Measurements from ENCODE around the gene UPB1.
A peak's percentile ranks its signal among the peaks of the same experiment; 100 is the strongest.
"Not testable (repeated sequence)": the region's sequence is repeated elsewhere in the genome, so short reads cannot be mapped to it uniquely, and the experiment has no call there.

Gene UPB1

GRCh38 chr22:24504956-24505736 is 10.0 kb downstream of the UPB1 start:
- no peak for DNase-seq

DNA sequence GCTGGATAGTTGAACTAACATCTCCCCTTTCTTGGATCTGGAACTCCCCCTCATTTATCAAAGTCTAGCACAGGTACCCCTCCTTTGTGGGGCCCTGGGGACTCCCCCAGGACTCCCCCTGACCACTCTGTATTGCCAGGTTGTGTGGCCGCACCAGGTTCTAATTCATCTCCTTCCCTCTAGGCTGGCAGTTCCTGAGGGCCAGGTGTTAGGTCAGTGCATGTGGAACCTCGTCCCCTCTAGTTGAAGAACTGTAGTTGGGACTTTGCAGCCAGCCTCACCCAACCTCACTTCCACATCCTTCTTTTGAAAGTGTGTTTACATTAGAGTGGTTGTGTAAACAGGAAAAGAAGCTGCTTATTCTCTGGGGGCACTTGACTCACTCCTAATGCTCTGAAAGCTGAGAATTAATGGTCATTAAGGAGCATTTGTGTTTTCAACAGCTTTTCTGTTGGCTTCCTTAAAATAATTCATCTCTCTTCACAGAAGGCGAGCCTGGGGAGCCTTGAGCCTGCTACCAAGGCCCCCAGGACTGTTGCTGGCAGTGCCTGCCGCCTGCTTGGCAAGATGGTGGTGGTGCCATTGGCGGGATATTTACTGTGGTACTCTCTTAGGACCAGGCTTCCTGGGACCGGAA is 11.8 kb downstream of the UPB1 start:
- no peak for DNase-seq

GRCh38 chr22:24507716-24508115 is 12.6 kb downstream of the UPB1 start:
- DNase-seq = no peak

- DNase-seq = peak in 1 of 2 experiments; percentile 12
Measured at GRCh38 chr22:24510637-24511625, 15.8 kb downstream of the UPB1 start.

DNA sequence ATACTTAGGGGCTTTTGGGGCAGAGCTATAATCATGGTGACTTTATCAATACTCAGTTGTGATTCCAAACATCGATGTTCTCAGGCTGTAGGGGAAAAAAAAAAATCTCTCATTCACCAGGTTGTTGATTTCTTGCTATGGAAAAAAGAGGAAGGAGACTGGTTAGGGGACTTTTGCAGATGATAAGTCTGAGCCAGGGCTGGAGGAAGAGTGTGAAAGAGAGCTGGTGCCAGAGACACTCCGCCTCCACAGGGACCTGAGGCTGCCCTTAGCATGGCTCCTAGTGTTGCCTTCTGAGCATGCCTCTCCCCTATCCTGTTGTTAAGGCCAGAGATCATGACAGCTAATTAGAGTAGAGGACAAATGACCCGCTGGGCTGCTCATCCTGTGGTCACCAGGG is 16.9 kb downstream of the UPB1 start:
- DNase-seq = no peak

DNA sequence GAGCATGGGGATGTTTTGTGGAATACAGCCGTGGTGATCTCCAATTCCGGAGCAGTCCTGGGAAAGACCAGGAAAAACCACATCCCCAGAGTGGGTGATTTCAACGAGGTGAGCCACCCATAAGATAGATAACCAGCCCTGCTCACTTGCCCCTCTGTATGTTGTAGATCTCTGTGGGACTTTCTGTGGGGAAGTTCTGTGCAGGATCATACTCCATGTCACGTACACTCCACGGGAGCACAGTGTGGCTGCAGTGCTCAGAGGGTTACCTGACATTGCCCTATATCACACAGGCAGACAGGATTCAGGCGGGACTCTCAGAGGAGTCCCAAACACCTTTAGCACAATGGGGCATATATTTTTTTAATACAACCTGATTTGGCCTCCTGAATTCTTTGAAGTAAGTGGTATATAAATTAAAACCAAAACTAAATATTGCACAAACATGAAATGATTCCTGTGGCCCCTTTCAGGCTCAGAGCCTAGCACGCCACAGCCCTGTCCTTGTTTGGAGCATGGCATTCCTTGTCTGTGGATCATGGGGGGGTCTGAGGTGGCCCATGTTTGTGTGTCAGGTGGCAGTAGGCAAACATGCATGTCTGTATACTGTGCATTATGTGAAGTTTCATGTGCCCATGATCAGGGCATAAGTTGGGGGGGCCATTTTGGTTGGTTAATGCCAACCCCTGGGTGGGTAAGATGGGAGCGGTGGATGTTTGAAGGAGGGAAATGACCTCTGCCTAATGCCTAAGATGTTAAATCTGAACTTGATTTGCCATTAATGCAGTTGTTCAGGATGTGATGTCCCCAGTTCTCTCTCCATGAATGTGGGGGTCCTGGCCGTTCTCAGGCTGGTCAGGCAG is 18.5 kb downstream of the UPB1 start:
- DNase-seq = no peak

- DNase-seq = no peak
Measured at GRCh38 chr22:24514241-24515026, 19.3 kb downstream of the UPB1 start.

- no peak for DNase-seq
Measured at GRCh38 chr22:24515027-24515338, 19.9 kb downstream of the UPB1 start.

DNA sequence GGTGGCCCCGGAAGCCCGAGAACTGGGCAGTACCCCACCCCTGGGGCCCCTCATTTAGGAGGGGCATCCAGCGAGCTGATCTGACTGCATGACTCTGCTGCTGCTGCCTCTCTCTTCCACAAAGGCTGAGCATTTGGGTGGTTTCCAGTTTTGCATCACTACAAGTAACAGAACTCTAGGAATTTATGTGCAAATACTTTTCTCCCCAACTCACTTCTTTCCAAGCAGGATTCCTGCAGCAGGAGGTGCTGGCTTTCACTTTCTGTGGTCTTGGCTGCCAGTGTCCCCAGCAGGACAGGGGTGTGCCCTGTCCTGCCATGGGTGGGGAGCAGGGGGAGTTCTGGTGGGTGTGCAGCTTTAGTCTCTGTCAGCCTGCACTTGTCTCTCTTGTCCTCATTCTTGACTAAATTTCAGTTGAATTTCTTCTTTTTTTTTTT is 21.2 kb downstream of the UPB1 start:
- no peak for DNase-seq

DNA sequence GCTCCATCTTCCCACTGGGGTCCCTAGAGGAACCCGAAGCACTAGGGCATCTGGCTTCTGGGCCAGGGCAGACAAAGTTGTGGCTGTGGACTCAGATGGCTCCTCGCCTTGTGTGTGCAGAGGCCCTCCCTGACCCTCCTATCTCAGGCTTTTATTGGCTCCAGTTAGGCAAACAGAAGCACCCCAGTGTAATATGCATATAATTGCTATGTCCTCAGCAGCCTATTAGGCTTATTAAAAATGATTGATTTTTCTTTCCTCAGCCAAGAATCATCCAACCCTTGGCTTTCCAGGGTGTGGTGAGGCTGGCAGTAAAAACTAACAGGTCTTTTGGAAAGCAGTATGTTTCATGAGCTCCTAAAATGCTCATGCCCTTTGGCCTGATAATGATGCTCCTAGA is 22.3 kb downstream of the UPB1 start:
- DNase-seq = peak in 1 of 2 experiments; percentile 25

- no peak for DNase-seq
Measured at GRCh38 chr22:24518228-24518627, 23.1 kb downstream of the UPB1 start.

DNA sequence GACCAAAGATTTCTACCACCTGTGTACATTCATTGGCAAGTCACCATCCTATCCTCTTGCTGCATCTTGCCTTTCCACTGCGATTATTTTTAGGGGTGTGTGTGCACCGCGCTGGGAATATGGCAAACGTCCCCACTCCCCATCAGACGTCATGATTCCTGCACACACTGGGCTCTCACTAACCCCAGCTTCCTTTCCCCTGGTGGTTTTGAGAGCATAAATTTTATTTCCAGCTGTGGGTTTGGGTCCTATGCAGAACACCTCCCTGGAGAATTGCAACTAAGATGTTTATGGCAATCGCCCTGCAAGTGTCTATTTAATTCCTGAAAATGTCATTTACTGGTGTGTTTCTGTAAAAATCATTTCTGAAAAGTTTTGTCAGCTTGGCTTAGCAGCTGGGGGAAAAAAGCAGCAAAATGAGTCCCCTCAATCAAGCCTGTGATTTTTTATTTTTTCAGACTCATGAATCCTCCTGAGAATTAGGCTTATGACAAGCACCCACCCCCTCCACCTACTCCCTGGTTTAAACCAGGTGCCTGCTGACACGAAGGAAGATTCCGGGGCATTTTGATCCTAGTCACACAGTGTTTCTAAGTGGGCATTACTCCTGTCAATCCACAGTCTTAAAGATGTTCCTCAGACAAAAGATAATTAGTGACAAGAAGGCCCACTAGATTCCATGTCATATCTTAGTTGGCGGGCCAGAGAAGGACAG is 23.8 kb downstream of the UPB1 start:
- DNase-seq = no peak

- no peak for DNase-seq
Measured at GRCh38 chr22:24519496-24519895, 24.4 kb downstream of the UPB1 start.

GRCh38 chr22:24521791-24522245 is 26.7 kb downstream of the UPB1 start:
- peak in 1 of 2 experiments; percentile 28 for DNase-seq

- DNase-seq = no peak
Measured at GRCh38 chr22:24523873-24524272, 28.7 kb downstream of the UPB1 start.

GRCh38 chr22:24525416-24526037 is 30.4 kb downstream of the UPB1 start:
- peak; percentile 61 to 76 for DNase-seq

DNA sequence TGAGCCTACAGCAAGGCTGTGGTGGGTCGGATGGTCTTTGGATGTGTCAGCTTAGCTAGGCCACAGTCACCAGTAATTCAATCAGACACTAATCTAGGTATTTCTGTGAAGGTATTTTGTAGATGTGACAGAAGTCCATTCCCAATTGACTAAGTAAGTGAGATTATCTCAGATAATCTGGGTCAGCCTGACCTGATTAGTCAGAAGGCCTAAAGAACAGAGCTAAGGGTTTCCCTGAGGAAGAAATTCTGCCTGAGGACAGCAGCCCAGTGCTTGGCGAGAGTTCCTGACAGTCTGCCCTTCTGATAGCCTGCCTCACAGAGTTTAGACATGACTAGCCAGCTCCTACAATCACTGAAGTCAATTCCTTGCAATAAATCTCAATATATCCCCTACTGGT is 31.1 kb downstream of the UPB1 start:
- DNase-seq = no peak

GRCh38 chr22:24529898-24530297 is 34.8 kb downstream of the UPB1 start:
- DNase-seq = no peak

GRCh38 chr22:24530968-24531367 is 35.8 kb downstream of the UPB1 start:
- DNase-seq = not testable (repeated sequence)

DNA sequence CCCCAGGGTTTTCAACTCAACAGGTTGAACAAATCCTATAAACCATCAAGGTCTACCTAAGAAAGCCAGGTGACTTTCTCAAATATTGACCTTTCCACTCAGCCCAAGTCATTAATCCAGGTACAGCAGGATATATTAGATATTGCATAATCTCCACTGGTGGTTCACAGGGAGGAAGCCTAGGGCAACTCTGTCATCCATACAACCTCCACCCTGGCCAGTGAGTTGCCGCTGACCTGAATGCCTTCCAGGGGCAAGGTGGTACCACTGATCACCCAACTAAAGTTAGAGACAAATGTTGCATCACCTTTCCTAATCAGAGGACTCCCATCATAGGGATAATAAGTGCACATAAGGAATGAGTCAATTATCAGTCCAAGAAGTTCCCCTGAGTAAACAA is 36.9 kb downstream of the UPB1 start:
- no peak for DNase-seq
